Cardiac muscle cell (in vitro differentiated cells and primary cell): ENCODE measurements around the gene TCAF1. TPM values are rescaled to one million over a fixed set of nuclear protein-coding genes. Genes with fewer than 3 reads are reported as not detected.

Source experiments
- DNase-seq, 2 donors: peaks; one replicate each; pipeline versions ENCODE4 v3.0.0 to v3.0.0-alpha.2; 2010 to 2017; ENCODE audit warnings: low read depth in 1 of 2, low spot score in 1 of 2
- H3K27ac ChIP-seq: fragments of 200-600 bp; sonication (generic); 2 replicates; pipeline ENCODE4 v1.5.1; 2016
- H3K27me3 ChIP-seq: fragments of 200-600 bp; sonication (generic); 2 replicates; pipeline ENCODE4 v1.6.0; 2016; ENCODE audit warnings: control low read depth
- H3K36me3 ChIP-seq: fragments of 200-600 bp; sonication (generic); 2 replicates; pipeline ENCODE4 v1.5.1; 2016; ENCODE audit warnings: control low read depth
- H3K4me1 ChIP-seq: fragments of 200-600 bp; sonication (generic); 2 replicates; pipeline ENCODE4 v1.8.1; 2017; ENCODE audit warnings: low read depth, mild to moderate bottlenecking, mixed run types
- H3K4me3 ChIP-seq: fragments of 200-600 bp; sonication (generic); 2 replicates; pipeline ENCODE4 v1.5.1; 2016; ENCODE audit warnings: mild to moderate bottlenecking
- H3K9me3 ChIP-seq: fragments of 200-600 bp; sonication (generic); 2 replicates; pipeline ENCODE4 v1.5.1; 2017; ENCODE audit warnings: low read depth, mild to moderate bottlenecking, control low read depth
- polyA plus RNA-seq: library from polyadenylated mRNA; unstranded; fragments of >200 nt; fragmentation: Nextera tagmentation; extraction: Ambion mirVana; gene quantifications from 2 replicates; pipeline ENCODE4 v1.2.1, GENCODE V29; 2016
- total RNA-seq: library from RNA; depleted of rRNA; stranded (reverse); fragments of >200 nt; gene quantifications from 2 replicates; pipeline ENCODE4 v1.2.3, GENCODE V29; 2016
- TF ChIP-seq, protein P1 (sequence below): IDR thresholded peaks from 2 replicates; pipeline ENCODE4 v1.5.1; 2012; ENCODE audit warnings: low read depth, mild to moderate bottlenecking, low read length

The TCAF1 gene
- total and polyA plus RNA-seq, 2 experiments from 2014 or later: 58.6 to 82.7 TPM

DNA sequence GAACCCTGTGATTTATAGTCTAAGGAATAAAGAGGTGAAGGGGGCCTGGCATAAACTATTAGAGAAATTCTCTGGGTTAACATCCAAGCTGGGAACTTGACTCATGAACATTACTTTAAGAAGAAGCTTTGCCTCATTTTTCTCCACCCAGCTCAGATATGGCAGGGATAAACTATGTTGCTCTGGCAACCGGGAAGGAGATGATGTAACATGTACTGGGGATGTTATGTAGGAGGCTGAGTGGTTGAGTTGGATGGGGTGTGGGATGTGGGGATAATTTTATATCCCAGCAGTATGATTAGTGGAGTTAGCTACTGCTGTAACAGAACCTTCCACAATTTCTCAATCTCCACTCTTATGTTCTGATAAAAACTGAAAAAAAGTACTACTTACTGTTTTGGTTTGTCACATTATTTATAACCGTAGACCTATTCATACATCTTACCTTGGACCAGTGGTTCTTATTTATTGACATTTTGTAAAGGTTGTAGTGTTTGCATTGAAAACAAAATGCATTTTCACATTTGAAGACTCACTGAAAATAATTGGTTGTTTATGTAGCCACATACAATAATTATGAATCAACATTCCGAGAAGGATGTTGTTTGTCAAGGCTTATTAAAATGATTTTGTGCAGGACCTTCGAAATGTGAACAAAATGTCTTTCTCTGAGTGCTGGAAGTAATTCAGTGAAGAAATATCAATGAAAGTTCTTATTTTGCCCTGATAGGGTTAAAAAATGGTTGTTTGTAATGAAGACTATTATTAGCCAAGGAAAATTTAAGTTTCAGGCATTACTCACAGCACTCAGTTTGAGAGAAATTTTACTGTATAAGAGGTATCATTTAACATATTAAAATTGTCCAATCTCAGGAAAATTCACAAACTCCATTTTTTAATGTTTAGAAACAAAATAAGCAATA, 34.4 kb upstream of the TCAF1 start:
- Histone ChIP-seq H3K9me3 (no peaks in the 10 kb centered on the region), H3K27ac (no peak overlapping the region), H3K4me1 (no peaks in the 10 kb centered on the region), H3K36me3 (no peaks in the 10 kb centered on the region), H3K27me3 (no peaks in the 10 kb centered on the region), H3K4me3 (no peak overlapping the region)
- peak in 1 of 2 donors; percentile 94 for DNase-seq
- TF ChIP-seq, protein P1, sequence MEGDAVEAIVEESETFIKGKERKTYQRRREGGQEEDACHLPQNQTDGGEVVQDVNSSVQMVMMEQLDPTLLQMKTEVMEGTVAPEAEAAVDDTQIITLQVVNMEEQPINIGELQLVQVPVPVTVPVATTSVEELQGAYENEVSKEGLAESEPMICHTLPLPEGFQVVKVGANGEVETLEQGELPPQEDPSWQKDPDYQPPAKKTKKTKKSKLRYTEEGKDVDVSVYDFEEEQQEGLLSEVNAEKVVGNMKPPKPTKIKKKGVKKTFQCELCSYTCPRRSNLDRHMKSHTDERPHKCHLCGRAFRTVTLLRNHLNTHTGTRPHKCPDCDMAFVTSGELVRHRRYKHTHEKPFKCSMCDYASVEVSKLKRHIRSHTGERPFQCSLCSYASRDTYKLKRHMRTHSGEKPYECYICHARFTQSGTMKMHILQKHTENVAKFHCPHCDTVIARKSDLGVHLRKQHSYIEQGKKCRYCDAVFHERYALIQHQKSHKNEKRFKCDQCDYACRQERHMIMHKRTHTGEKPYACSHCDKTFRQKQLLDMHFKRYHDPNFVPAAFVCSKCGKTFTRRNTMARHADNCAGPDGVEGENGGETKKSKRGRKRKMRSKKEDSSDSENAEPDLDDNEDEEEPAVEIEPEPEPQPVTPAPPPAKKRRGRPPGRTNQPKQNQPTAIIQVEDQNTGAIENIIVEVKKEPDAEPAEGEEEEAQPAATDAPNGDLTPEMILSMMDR: no peak

GRCh38 chr7:143934526-143935325, 32.8 kb upstream of the TCAF1 start, which contains the start of gene OR2F2:
Gene OR2F2, plus strand, starts transcription at chr7:143935233. Its CDS starts 0 bp downstream, at chr7:143935233.
- peak in 1 of 2 donors; percentile 86 for DNase-seq
- TF ChIP-seq, protein P1: no peak
- H3K36me3 ChIP-seq: no peaks in the 10 kb centered on the region
- H3K9me3 ChIP-seq: no peaks in the 10 kb centered on the region
- H3K27ac ChIP-seq: no peak within 1 kb of the TSS
- H3K4me1 ChIP-seq: no peaks in the 10 kb centered on the region
- no peaks in the 10 kb centered on the region for H3K27me3 ChIP-seq
- H3K4me3 ChIP-seq: no peak within 1 kb of the TSS

GRCh38 chr7:143931739-143932138, 29.8 kb upstream of the TCAF1 start:
- Histone ChIP-seq H3K27me3 (no peaks in the 10 kb centered on the region), H3K27ac (no peak overlapping the region), H3K4me1 (no peaks in the 10 kb centered on the region), H3K4me3 (no peak overlapping the region), H3K36me3 (no peaks in the 10 kb centered on the region), H3K9me3 (no peaks in the 10 kb centered on the region)
- no peak for DNase-seq
- TF ChIP-seq, protein P1: no peak

DNA sequence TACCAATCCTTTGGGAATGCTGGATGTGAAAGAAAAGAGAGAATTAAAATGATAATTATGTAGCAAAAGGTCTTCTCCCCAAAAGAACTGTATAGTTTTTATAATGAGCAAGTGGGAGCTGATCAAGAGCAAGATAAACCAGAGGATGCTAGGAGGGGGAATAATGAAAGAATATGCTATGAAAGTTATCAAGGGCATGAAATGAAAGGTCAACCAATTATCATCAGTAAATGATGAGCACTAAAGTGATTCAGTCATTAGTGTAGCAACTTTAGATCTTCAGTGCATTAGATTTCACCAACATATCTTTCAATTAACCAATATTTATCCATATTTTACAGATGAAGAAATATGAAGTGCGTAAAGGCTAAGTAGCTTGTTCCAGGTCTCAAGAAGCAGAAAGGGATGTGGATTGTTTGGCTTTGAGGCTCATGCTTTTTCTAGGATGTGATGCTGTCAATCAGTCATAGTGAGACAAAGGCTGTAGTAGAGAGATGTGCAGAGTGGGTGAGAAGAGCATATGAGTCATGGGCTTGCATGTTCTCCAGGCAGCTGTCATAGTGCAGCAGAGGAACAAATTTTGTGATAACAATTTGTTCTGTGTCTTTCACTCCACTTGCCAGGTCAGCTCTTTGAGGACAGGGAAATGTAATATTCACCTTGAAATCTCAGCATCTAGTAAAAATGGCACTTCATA, 27.4 kb upstream of the TCAF1 start:
- no peaks in the 10 kb centered on the region for H3K27me3 ChIP-seq
- H3K4me1 ChIP-seq: no peaks in the 10 kb centered on the region
- no peaks in the 10 kb centered on the region for H3K9me3 ChIP-seq
- H3K4me3 ChIP-seq: no peak overlapping the region
- TF ChIP-seq, protein P1: no peak
- no peak for DNase-seq
- H3K36me3 ChIP-seq: no peaks in the 10 kb centered on the region
- H3K27ac ChIP-seq: no peak overlapping the region

DNA sequence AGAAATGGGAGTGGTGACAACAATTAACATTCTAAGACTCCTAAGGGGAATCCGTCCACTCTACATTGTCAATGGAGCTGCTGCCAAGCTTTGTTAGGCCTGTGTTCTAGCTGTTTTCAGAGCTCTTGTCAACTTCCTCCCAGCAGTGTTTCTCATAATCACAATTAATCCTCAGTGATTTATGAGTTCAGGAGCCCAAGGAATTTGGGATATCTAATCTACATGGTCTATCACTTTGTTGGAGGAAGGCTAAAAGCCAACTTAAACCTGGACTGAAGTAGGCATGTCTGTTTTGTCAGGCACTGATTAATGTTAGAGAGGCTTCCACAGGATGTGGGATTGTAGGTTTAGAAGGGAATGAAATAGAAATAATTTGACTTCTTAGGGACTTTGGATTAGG, 22.9 kb upstream of the TCAF1 start:
- no peaks in the 10 kb centered on the region for H3K36me3 ChIP-seq
- no peak overlapping the region for H3K4me3 ChIP-seq
- TF ChIP-seq, protein P1: no peak
- H3K9me3 ChIP-seq: no peaks in the 10 kb centered on the region
- no peak for DNase-seq
- no peak overlapping the region for H3K27ac ChIP-seq
- no peaks in the 10 kb centered on the region for H3K4me1 ChIP-seq
- H3K27me3 ChIP-seq: no peaks in the 10 kb centered on the region
